Measurements from ENCODE around the gene EFCAB11.

Gene EFCAB11

DNA sequence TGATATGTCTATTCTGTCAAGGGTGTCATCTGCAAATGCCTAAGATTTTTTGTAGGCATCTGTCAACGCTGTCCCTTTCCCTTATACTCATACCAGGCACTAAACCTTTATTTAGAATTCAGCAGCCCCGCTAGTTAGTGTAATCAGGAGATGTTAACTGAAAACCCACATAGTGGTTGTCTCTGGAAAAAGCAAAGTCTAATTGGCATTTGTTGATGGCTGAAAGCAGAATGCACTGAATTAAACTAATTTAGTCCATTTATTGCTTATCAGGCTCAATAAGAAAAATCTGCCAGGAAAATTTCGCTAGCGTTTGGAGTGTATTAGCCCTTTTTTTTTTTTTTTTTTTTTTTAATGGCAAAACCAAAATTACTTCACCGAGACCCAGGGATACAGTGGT lies 35.7 kb upstream of the EFCAB11 start:
- TF ChIP-seq EZH2phosphoT487 (IDR thresholded peaks at IDR 0.05; ENCODE audit: low read length) (no peak), EZH2 (optimal IDR thresholded peaks at IDR 0.05; ENCODE audit: low read depth, low read length) (no peak)
- TF ChIP-seq, protein P1, sequence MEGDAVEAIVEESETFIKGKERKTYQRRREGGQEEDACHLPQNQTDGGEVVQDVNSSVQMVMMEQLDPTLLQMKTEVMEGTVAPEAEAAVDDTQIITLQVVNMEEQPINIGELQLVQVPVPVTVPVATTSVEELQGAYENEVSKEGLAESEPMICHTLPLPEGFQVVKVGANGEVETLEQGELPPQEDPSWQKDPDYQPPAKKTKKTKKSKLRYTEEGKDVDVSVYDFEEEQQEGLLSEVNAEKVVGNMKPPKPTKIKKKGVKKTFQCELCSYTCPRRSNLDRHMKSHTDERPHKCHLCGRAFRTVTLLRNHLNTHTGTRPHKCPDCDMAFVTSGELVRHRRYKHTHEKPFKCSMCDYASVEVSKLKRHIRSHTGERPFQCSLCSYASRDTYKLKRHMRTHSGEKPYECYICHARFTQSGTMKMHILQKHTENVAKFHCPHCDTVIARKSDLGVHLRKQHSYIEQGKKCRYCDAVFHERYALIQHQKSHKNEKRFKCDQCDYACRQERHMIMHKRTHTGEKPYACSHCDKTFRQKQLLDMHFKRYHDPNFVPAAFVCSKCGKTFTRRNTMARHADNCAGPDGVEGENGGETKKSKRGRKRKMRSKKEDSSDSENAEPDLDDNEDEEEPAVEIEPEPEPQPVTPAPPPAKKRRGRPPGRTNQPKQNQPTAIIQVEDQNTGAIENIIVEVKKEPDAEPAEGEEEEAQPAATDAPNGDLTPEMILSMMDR (IDR thresholded peaks at IDR 0.05; ENCODE audit: low read length), result no peak
- Histone ChIP-seq H3K9me2 (replicated peaks; ENCODE audit: insufficient read depth, low read length) (no peaks in the 10 kb centered on the region), H3K27ac (ENCODE audit: low read length) (no peak overlapping the region), H3K9ac (ENCODE audit: low read length) (no peak overlapping the region), H3K4me3 (ENCODE audit: low read length) (no peak overlapping the region), H3K9me3 (replicated peaks; ENCODE audit: insufficient read depth, low read length) (no peaks in the 10 kb centered on the region), H2AFZ (ENCODE audit: low read length) (no peak overlapping the region), H3K4me1 (ENCODE audit: low read length) (no peaks in the 10 kb centered on the region), H3K27me3 (replicated peaks; ENCODE audit: insufficient read depth, low read length) (no peaks in the 10 kb centered on the region), H3K36me3 (replicated peaks; ENCODE audit: insufficient read depth, low read length) (no peaks in the 10 kb centered on the region; the same call in 1 of the 2 replicates), H3K4me2 (ENCODE audit: low read depth, low read length) (no peak overlapping the region), H3K79me2 (ENCODE audit: low read length) (no peaks in the 10 kb centered on the region), H4K20me1 (ENCODE audit: insufficient read depth, low read length) (no peaks in the 10 kb centered on the region), H3F3A (ENCODE audit: insufficient read depth, low read length) (no peaks in the 10 kb centered on the region)
- no peak for DNase-seq

DNA sequence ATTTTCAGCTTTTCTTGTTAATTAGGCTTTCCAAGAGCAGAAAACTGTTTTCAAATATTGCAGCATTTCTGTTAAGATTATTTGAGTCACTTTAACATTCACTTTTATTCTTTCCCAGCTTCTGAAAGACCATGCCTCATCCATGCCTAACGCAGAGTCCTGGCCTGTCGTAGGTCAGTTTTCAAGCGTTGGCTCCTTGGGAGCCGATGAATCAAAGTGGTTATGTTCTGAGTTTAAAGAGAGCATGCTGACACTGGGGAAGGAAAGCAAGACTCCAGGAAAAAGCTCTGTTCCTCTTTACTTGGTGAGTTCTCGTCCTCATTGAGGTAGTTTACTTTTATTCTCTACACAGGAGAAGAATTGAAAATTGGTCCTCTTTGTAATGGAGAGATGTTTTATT lies 34.3 kb upstream of the EFCAB11 start:
- no peaks in the 10 kb centered on the region for H3K27me3 ChIP-seq (replicated peaks; ENCODE audit: insufficient read depth, low read length)
- H3K4me3 ChIP-seq (ENCODE audit: low read length), result no peak overlapping the region
- H3K27ac ChIP-seq (ENCODE audit: low read length), result no peak overlapping the region
- H4K20me1 ChIP-seq (ENCODE audit: insufficient read depth, low read length), result no peaks in the 10 kb centered on the region
- no peaks in the 10 kb centered on the region for H3K9me3 ChIP-seq (replicated peaks; ENCODE audit: insufficient read depth, low read length)
- no peaks in the 10 kb centered on the region; the same call in 1 of the 2 replicates for H3K36me3 ChIP-seq (replicated peaks; ENCODE audit: insufficient read depth, low read length)
- H3K9ac ChIP-seq (ENCODE audit: low read length), result no peak overlapping the region
- H3K4me1 ChIP-seq (ENCODE audit: low read length), result no peaks in the 10 kb centered on the region
- no peak for DNase-seq
- H3K4me2 ChIP-seq (ENCODE audit: low read depth, low read length), result no peak overlapping the region
- no peaks in the 10 kb centered on the region for H3K79me2 ChIP-seq (ENCODE audit: low read length)
- H3K9me2 ChIP-seq (replicated peaks; ENCODE audit: insufficient read depth, low read length), result no peaks in the 10 kb centered on the region
- no peak overlapping the region for H2AFZ ChIP-seq (ENCODE audit: low read length)
- no peaks in the 10 kb centered on the region for H3F3A ChIP-seq (ENCODE audit: insufficient read depth, low read length)
- no peak for TF ChIP-seq EZH2 (optimal IDR thresholded peaks at IDR 0.05; ENCODE audit: low read depth, low read length)
- TF ChIP-seq, protein P1 (IDR thresholded peaks at IDR 0.05; ENCODE audit: low read length), result no peak
- TF ChIP-seq EZH2phosphoT487 (IDR thresholded peaks at IDR 0.05; ENCODE audit: low read length), result no peak

- H4K20me1 ChIP-seq (ENCODE audit: insufficient read depth, low read length), result no peaks in the 10 kb centered on the region
- no peaks in the 10 kb centered on the region for H3K36me3 ChIP-seq (replicated peaks; ENCODE audit: insufficient read depth, low read length)
- DNase-seq, result no peak
- no peak overlapping the region for H3K4me3 ChIP-seq (ENCODE audit: low read length)
- no peaks in the 10 kb centered on the region for H3K79me2 ChIP-seq (ENCODE audit: low read length)
- H3K4me2 ChIP-seq (ENCODE audit: low read depth, low read length), result no peak overlapping the region
- H3K27me3 ChIP-seq (replicated peaks; ENCODE audit: insufficient read depth, low read length), result no peaks in the 10 kb centered on the region
- no peak overlapping the region for H3K27ac ChIP-seq (ENCODE audit: low read length)
- no peaks in the 10 kb centered on the region for H3F3A ChIP-seq (ENCODE audit: insufficient read depth, low read length)
- H3K9ac ChIP-seq (ENCODE audit: low read length), result no peak overlapping the region
- H3K9me2 ChIP-seq (replicated peaks; ENCODE audit: insufficient read depth, low read length), result no peaks in the 10 kb centered on the region
- TF ChIP-seq EZH2phosphoT487 (IDR thresholded peaks at IDR 0.05; ENCODE audit: low read length) (no peak), EZH2 (optimal IDR thresholded peaks at IDR 0.05; ENCODE audit: low read depth, low read length) (no peak)
- TF ChIP-seq, protein P1 (IDR thresholded peaks at IDR 0.05; ENCODE audit: low read length), result no peak
- no peaks in the 10 kb centered on the region for H3K9me3 ChIP-seq (replicated peaks; ENCODE audit: insufficient read depth, low read length)
- no peaks in the 10 kb centered on the region for H3K4me1 ChIP-seq (ENCODE audit: low read length)
- no peak overlapping the region for H2AFZ ChIP-seq (ENCODE audit: low read length)
Measured at GRCh38 chr14:89987161-89987475, 32.6 kb upstream of the EFCAB11 start.

Measured in MM.1S (cell line).